WTC11 (cell line): Measurements from ENCODE around the gene SASH3.

ENCODE experiments used
- ATF2 ChIP-seq: sonication (generic); formaldehyde crosslinking; IDR thresholded peaks from 2 replicates; pipeline ENCODE4 v1.8.1; 2022; ENCODE audit warnings: low read depth, missing genetic modification reagents, borderline replicate concordance
- CTCF ChIP-seq: fragments of 200-600 bp; IDR thresholded peaks from 2 replicates; pipeline ENCODE4 v1.8.0; 2022; ENCODE audit warnings: antibody characterized with exemption

- TF ChIP-seq ATF2 (CRISPR knock-in tag) (no peak), CTCF (no peak)
These were observed 5.9 kb upstream of the SASH3 start for GRCh38 chrX:129773649-129774458.
